Right ventricle myocardium superior (tissue), 1 donor: ENCODE measurements around the gene RNH1. TPM values are rescaled to one million over a fixed set of nuclear protein-coding genes. Genes with fewer than 3 reads are reported as not detected.
"Not testable (repeated sequence)": the region's sequence is repeated elsewhere in the genome, so short reads cannot be mapped to it uniquely, and the experiment has no call there.

ENCODE experiments used
- ATAC-seq: fragments of 200-7000 bp; cut with Tn5 transposase; one replicate; pipeline ENCODE4 v1.9.1; 2020; ENCODE audit warnings: mild to moderate bottlenecking; ENCODE audit not compliant: poor library complexity
- DNase-seq: peaks from one replicate; pipeline ENCODE4 v3.0.0-alpha.2; 2020
- intact Hi-C: fragments of 100-400 bp; cut with DNase I; formaldehyde crosslinking; loops from one replicate; pipeline ENCODE4 v1.11.2; 2022
- total RNA-seq: library from RNA; stranded (reverse); fragmentation: NEBNext Ultra II Directional; extraction: Animal tissue kit (Norgen Biotek cat#: 25700); gene quantifications from one replicate; pipeline ENCODE4 v1.2.1, GENCODE V29; 2021
- donor health status: DM: no; HTN: yes; CAD: no; lungs with severe emphysema.

RNH1 gene
- total RNA-seq, 1 donor from 2014 or later: 171 TPM

DNA sequence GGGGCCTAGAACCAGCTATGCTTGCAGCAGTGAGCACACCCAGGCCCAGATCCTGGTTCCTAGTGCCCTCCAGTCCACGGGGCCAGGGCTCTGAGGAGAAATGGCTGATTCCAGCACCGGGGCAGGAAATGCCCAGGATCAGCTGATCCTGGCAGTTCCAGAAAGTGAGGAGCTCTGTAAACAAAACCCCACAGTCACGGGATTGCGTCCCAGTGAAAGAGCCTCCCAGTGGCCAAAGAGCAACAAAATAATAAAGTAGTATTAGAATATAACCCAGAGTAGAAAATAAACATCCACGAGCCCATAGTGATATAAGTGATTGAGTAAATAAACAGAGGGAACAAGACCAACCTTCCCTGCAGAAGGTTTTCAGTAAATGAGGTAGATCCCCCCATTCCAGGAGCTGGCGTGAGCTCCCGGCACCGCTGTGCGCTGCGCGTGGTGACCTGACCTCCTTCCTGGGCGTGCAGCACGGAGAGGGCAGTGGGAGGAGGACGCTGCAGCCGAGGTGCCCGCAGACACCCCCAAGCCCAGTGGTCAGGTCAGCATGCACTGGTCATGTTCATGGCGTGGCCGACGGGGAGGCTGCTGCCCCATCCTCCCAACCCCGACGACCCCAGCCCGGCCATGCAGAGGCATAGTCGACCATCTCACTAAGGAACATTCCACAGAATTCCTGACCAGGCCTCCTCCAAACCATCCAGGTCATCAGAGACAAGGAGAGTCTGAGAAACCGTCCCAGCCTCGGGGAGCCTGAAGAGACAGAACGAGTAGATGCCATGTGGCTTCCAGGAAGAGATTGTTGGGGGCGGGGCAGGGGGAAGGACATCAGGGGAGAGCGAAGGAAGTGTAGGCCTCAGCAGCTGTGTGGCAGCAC is 37.1 kb downstream of the RNH1 start:
- intact Hi-C loops: no loop called here
- peak; percentile 76 for ATAC-seq
- no peak for DNase-seq

GRCh38 chr11:469026-469683 is 37.9 kb downstream of the RNH1 start:
- not testable (repeated sequence) for DNase-seq

DNA sequence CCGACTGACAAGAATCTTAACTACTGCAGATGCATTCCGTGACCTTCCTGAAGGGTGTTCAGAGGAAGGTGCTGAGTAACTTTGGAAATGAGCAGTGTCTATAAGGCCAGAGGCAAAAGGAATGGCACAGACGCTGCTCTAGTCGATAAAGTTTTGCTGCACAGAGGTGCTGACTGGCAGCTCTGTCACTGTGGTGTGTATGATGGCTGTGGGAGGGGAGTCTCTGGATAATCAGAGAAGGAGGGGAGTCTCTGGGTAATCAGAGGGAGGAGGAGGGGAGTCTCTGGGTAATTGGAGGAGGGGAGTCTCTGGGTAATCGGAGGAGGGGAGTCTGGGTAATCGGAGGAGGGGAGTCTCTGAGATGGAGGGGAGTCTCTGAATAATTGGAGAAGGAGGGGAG is 38.5 kb downstream of the RNH1 start:
- DNase-seq (no peak), ATAC-seq (peak; percentile 69)
- intact Hi-C loops: no loop called here

More at GRCh38 chr11:469026-469683, 37.9 kb downstream of the RNH1 start:
- ATAC-seq, intact Hi-C loops: not testable (repeated sequence)

DNA sequence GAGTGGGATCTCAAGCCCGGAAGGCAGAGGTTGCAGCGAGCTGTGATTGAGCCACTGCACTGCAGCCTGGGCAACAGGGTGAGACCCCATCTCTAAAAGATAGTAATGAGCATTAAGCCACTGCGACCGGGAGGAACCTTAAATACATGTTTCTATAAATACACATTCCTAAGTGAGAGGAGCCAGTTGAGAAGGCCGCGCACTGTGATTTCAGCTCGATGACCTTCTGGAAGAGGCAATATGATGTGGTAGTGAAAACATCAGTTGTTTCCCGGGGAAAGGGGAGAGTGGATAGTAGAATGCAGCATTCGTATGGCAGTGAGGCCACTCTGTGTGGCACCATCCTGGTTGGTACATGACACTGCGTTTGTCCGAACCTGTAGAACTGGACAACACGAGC is 39.0 kb downstream of the RNH1 start:
- peak; percentile 33 for ATAC-seq
- intact Hi-C loops: no loop called here
- DNase-seq: no peak

GRCh38 chr11:465896-466530 is 41.0 kb downstream of the RNH1 start:
- intact Hi-C loops: no loop called here
- DNase-seq (no peak), ATAC-seq (no peak)

- ATAC-seq (no peak), DNase-seq (no peak)
- intact Hi-C loops: no loop called here
Observed at GRCh38 chr11:464316-464715, 42.7 kb downstream of the RNH1 start.

DNA sequence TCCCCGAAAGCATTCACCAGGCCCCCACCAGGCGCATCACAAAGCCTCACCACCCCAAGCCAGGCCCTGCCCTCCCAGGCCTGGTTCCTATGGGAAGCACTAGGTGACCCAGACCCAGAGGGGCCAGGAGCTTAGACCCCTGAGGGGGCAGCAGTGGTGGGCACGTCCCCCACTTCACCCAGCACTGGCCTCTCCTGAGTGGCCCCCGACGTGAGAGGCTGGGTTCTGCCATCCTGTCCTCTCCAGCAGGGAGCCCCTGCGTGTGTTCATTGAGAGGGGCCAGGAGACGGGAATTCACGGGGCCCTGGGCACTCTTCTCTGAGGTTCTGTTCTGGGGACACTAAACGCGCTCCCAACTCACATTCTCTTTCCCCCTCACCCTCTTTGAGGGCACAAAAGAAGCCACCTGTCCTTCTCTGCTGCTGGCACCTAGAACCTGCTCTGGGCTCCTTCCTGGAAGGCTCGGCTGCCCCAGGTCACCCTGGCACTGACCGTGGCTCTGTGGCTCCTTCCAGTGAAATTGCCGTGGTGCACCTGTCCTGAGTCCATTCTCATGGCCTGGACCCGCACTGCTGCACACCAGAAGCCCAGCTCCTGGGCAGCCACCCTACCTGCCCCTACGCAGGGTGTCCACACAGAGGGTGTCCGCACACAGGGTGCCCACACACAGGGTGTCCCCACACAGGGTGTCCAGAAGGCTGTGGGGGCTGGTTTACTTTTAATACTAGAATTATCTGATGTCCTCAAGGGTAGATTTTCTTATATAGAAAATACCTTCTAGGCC is 44.7 kb downstream of the RNH1 start:
- intact Hi-C loops: no loop called here
- ATAC-seq (no peak), DNase-seq (no peak)

DNA sequence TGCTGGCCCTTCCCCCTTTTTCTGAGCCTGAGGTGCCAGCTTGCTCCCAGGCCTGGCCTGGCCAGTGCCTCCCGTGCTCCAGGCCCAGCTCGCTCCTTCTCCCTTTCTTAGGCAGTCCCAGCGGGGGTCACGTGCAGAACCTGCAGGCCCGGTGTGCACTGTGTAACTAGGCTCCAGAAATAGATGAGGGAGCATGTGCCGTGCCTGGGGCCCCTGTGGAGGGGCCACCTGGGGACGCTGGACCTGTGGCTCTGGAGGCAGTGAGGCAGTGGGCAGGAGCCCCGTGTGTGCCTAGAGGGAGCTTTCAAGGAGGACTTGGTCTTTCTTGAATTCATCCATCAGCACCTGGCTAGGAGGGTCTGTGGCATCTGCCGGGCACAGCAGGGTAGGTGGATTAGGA is 45.4 kb downstream of the RNH1 start:
- peak; percentile 11 for ATAC-seq
- intact Hi-C loops: no loop called here
- DNase-seq: no peak

GRCh38 chr11:460331-461199 is 46.5 kb downstream of the RNH1 start:
- peak; percentile 81 for ATAC-seq
- peak; percentile 81 for DNase-seq
- intact Hi-C loops: no loop called here

DNA sequence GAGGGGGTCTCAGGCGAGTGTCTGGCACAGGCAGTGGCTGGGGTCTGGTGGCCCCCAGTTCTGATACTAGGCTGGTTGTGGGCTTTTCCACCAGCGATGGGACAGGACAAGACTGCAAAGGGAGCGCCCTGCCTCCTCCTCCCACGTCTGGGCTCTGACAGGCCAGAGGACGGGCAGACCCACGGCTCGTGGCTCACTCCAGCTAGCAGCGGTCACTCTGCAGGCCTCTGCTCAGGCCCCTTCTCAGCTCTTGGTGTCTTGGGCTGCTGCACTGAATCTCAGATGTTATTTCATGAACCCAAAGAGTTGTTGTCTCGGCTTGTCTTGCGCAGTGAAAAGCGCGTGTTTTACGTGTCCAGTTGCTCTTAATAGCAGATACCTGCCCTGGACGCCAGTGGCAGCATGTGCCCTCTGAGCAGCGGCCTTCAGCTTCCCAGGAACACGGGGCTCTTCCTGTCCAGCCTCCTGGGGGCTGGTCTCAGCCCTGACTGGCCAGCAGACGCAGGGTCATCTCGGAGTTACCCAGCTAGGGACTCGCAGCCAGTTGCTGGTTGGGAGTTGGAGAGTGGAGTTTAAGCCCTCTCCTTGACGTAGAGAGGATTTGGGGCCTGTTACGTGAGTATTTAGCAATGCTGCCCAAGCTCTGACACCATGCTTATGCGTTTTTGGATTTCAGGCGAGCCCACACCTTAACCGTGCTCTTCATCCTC is 47.4 kb downstream of the RNH1 start:
- ATAC-seq (no peak), DNase-seq (peak; percentile 50)
- intact Hi-C loops: no loop called here

DNA sequence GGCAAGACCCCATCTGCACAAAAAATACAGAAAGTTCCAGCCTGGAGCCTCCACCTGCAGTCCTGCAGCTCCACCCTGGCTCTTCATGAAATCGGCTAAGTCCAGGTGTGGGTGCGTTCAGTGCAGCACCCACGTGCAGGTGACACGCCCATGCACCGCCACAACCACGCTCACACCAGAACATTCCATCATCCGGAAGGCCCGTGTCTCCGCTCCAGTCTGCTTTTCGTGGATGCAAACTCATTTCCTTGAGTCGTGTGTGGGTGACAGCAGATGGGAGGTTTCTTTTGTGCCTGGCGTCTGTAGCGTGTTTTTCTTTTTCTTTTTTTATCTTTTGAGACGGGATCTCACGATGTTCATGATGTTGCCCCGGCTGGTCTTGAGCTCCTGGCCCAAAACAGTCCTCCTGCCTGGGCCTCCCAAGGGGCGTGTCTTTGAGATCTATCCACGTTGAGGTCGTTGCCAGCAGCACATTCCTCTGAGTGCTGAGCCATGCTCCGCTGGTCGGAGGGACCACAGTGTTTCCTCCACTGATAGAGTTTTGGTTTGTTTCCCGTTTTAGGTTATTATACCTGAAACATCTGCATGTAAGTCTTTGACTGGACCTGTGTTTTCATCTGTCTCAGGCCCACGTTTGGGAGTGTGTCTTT is 49.8 kb downstream of the RNH1 start:
- ATAC-seq (no peak), DNase-seq (no peak)
- intact Hi-C loops: no loop called here

DNA sequence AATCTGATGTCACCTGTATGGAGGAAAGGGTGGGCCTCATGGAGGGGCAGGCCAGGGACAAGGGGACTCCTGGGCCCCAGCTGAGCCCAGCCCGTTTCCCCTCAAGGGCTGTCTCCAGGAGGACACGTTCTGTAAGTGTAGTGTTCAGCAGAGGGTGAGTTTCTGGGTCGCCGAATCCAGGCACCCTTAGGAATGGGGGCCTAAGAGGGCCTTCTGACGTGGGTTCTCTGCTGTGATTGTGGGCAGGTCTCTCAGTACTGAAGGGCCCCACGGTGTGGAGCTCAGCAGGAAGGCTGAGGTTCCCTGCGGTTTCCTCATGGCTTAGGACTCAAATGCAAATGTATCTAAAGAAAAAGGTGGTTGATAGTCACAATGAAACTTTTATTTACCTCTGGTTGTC is 50.5 kb downstream of the RNH1 start:
- no peak for ATAC-seq
- intact Hi-C loops: no loop called here
- DNase-seq: no peak

DNA sequence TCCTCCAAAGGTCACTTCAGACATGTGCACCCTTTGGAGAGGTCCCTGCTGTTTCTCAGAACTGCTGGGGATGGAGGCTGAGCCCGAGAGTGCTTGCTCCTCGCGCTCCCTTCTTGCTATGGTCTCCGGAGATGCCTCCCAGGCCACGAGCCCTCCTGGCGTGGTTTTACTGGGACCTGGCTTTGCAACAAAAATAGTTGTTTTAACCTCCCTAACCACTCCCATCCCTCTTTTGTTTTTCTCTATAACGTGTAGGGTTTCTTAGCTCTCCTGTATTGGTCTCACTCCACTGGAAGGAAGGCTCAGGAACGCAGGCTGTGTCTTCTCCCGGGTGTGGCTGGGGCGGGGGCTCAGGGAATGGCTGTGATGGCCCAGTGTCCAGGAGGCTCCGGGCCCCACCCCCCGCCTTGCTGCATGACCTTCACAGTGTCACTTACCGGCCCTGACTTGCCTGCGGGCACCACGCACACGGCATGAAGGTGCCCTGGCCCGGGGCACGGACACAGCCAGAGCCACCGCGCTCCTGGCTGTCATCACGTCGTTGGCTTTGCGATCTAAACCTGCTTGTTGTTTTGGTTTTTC is 51.4 kb downstream of the RNH1 start:
- ATAC-seq: peak; percentile 45

DNA sequence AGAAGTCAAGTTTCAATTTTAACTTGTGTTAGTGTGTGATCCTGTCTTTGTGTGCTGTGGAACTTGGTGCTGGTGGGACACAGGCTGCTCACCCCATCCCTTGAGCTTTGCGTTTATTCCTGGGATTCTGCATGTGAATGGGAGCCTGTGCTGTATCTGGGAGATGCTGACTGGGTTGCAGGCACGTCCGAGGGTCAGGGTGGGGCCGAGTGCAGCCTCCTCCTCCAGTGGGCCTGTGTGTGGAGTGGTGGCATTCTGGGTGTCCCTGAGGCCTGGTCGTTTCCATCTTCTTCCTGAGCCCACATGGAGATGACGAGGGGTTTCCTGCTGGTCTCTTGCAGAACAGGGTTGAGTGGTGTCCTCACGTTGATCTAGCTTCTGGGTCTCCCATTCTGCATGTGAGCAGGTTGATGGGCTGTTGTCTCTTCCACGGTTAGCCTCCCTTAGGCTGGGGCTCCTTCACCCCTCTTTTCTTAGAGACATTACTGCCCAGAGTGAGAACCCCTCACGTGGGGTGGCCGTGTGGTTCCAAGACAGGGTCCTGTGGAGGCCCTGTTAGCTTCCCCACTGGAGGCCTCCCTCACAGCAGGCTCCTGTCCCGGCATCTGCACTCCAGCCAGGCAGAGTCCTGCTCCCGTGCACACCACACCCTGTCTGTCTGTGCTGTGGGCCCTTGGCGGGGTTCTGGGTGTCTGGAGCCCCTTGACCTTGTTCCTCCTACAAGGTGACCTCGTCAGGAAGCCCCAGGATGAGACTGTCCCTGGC is 52.1 kb downstream of the RNH1 start:
- intact Hi-C loops: loop anchor here (5.0 kb wide), 1 partner anchor 47 kb away; no protein-coding TSS in a partner anchor
- DNase-seq (no peak), ATAC-seq (no peak)

More for the DNA sequence above, 51.4 kb downstream of the RNH1 start:
- DNase-seq: peak; percentile 62
- intact Hi-C loops: no loop called here

GRCh38 chr11:454043-454442 is 53.0 kb downstream of the RNH1 start:
- intact Hi-C loops: loop anchor here (5.0 kb wide), 1 partner anchor 48 kb away; no protein-coding TSS in a partner anchor
- ATAC-seq (no peak), DNase-seq (no peak)

GRCh38 chr11:453564-453963 is 53.5 kb downstream of the RNH1 start:
- no peak for DNase-seq
- intact Hi-C loops: loop anchor here (5.0 kb wide), 1 partner anchor 49 kb away; no protein-coding TSS in a partner anchor

More at GRCh38 chr11:453564-453963, 53.5 kb downstream of the RNH1 start:
- ATAC-seq: no peak
